Measurements from ENCODE around the gene SLC7A11. TPM values are rescaled to one million over a fixed set of nuclear protein-coding genes. Genes with fewer than 3 reads are reported as not detected.
A peak's percentile ranks its signal among the peaks of the same experiment; 100 is the strongest.

Gene SLC7A11
- total RNA-seq, 1 experiment from 2014 or later = 14.0 TPM

DNA sequence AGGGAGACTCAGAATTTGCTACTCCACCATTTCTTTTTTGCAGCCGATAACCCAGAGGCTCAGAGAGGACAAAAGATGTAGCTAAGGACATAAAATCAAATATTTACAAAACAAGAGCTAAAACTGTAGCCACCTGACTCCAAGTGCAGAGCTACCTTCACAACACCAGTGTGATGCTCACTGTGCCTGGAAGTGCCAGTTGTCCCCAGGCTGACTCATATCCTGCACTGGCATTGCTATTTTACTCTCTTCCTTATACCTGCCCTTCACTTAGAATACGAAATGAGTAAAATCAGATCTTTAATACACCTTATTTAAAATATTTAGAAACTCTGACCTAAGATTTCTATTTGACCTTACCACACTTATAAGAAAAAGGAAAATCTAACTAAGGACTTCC is 39.5 kb downstream of the SLC7A11 start:
- peak; percentile 33; the same call in 1 of the 2 replicates for ATAC-seq
- Histone ChIP-seq H2AFZ (ENCODE audit: low read length) (no peak overlapping the region), H3K36me3 (ENCODE audit: low read depth, low read length) (no peaks in the 10 kb centered on the region), H4K20me1 (ENCODE audit: low read length) (no peaks in the 10 kb centered on the region), H3K27me3 (ENCODE audit: low read length) (no peaks in the 10 kb centered on the region), H3K4me2 (ENCODE audit: low read length) (no peak overlapping the region), H3K4me3 (ENCODE audit: low read length) (no peak overlapping the region), H3K9me2 (replicated peaks; ENCODE audit: low read length) (no peaks in the 10 kb centered on the region), H3K4me1 (ENCODE audit: insufficient read depth, low read length) (peaks cover 46% of the 10 kb centered on the region), H3F3A (ENCODE audit: low read length, unreplicated experiment) (no peaks in the 10 kb centered on the region), H3K9me3 (ENCODE audit: low read length) (no peaks in the 10 kb centered on the region), H3K27ac (ENCODE audit: low read length) (no peak overlapping the region), H3K9ac (ENCODE audit: low read length) (no peak overlapping the region), H3K79me2 (ENCODE audit: low read length) (no peaks in the 10 kb centered on the region)
- CTCF ChIA-PET = no interaction called here
- intact Hi-C loops (cut with micrococcal nuclease) = loop anchor here (5.0 kb wide), 1 partner anchor 35 kb away; no protein-coding TSS in a partner anchor
- DNase-seq = peak; percentile 34
- no TSS peak for BruUV-seq (replicated peaks)
- POLR2A ChIA-PET (ENCODE audit: unreplicated experiment) = no interaction called here
- TF ChIP-seq EZH2phosphoT487 (IDR thresholded peaks at IDR 0.05; ENCODE audit: borderline replicate concordance, low read length) (no peak), EZH2 (IDR thresholded peaks at IDR 0.05; ENCODE audit: low read length, unreplicated experiment) (no peak)
- TF ChIP-seq, protein P1, sequence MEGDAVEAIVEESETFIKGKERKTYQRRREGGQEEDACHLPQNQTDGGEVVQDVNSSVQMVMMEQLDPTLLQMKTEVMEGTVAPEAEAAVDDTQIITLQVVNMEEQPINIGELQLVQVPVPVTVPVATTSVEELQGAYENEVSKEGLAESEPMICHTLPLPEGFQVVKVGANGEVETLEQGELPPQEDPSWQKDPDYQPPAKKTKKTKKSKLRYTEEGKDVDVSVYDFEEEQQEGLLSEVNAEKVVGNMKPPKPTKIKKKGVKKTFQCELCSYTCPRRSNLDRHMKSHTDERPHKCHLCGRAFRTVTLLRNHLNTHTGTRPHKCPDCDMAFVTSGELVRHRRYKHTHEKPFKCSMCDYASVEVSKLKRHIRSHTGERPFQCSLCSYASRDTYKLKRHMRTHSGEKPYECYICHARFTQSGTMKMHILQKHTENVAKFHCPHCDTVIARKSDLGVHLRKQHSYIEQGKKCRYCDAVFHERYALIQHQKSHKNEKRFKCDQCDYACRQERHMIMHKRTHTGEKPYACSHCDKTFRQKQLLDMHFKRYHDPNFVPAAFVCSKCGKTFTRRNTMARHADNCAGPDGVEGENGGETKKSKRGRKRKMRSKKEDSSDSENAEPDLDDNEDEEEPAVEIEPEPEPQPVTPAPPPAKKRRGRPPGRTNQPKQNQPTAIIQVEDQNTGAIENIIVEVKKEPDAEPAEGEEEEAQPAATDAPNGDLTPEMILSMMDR (conservative IDR thresholded peaks at IDR 0.05; ENCODE audit: low read depth, low read length) = no peak

DNA sequence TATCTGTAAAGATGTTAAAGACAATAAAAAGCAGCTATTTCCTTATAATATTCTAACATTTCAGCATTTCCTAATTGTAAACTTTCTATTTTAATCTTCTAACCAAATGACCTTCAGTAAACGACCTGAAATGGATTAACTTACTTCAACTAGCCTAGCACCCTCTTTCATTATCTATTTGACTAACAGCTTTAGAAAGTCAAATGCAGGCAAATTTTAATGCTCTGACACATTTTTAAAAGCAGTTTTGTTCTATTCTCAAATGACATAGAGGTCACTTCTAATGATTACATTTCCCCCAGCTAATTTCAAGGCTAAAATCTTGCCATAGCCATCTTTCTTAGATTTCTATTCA is 41.9 kb downstream of the SLC7A11 start:
- peak overlapping the region; percentile 73 for H3K4me2 ChIP-seq (ENCODE audit: low read length)
- CTCF ChIA-PET = no interaction called here
- H3K79me2 ChIP-seq (ENCODE audit: low read length) = no peaks in the 10 kb centered on the region

More for the DNA sequence above, 41.9 kb downstream of the SLC7A11 start:
- H3K36me3 ChIP-seq (ENCODE audit: low read depth, low read length) = no peaks in the 10 kb centered on the region
- H3K27ac ChIP-seq (ENCODE audit: low read length) = peak overlapping the region; percentile 76
- H3K9me2 ChIP-seq (replicated peaks; ENCODE audit: low read length) = no peaks in the 10 kb centered on the region
- H3K4me3 ChIP-seq (ENCODE audit: low read length) = peak overlapping the region; percentile 41; the same call in 1 of the 2 replicates
- H3K9me3 ChIP-seq (ENCODE audit: low read length) = no peaks in the 10 kb centered on the region
- H3K27me3 ChIP-seq (ENCODE audit: low read length) = no peaks in the 10 kb centered on the region
- no peak for ATAC-seq
- H2AFZ ChIP-seq (ENCODE audit: low read length) = no peak overlapping the region
- H3K4me1 ChIP-seq (ENCODE audit: insufficient read depth, low read length) = peaks cover 46% of the 10 kb centered on the region
- POLR2A ChIA-PET (ENCODE audit: unreplicated experiment) = interaction anchor here (0.5 kb wide), 1 partner anchor 292 kb away, joined by 3 read pairs; no protein-coding TSS in a partner anchor
- no TSS peak for BruUV-seq (replicated peaks)
- intact Hi-C loops (cut with micrococcal nuclease) = loop anchor here (5.0 kb wide), 1 partner anchor 37 kb away; no protein-coding TSS in a partner anchor
- TF ChIP-seq, protein P1 (conservative IDR thresholded peaks at IDR 0.05; ENCODE audit: low read depth, low read length) = no peak
- TF ChIP-seq EZH2phosphoT487 (IDR thresholded peaks at IDR 0.05; ENCODE audit: borderline replicate concordance, low read length) = no peak
- no peak for TF ChIP-seq EZH2 (IDR thresholded peaks at IDR 0.05; ENCODE audit: low read length, unreplicated experiment)
- H3K9ac ChIP-seq (ENCODE audit: low read length) = peak overlapping the region; percentile 21
- no peak for DNase-seq
- H4K20me1 ChIP-seq (ENCODE audit: low read length) = no peaks in the 10 kb centered on the region
- H3F3A ChIP-seq (ENCODE audit: low read length, unreplicated experiment) = no peaks in the 10 kb centered on the region

Data from PC-3 (cell line).